SK-N-SH (cell line): Measurements from ENCODE around the gene FAT2. TPM values are rescaled to one million over a fixed set of nuclear protein-coding genes. Genes with fewer than 3 reads are reported as not detected.

Experiments used
- CTCF ChIA-PET: fragments of 300-600, 350-600 bp; formaldehyde crosslinking; extraction: SDS; loops from one replicate; lab custom pipeline; 2021; lab: Yijun Ruan, JAX
- POLR2A ChIA-PET: fragments of 350-600 bp; sonication (Branson Sonifier 250); formaldehyde crosslinking; extraction: SDS; loops from one replicate; lab custom pipeline; 2020; ENCODE audit warnings: antibody characterized with exemption, inconsistent platforms; lab: Yijun Ruan, JAX
- DNase-seq: peaks from one replicate; pipeline ENCODE4 v3.0.0; 2012
- H2AFZ ChIP-seq: fragments of 200-600 bp; sonication (generic); 2 replicates; pipeline ENCODE4 v1.8.1; 2016; ENCODE audit warnings: antibody characterized with exemption, mild to moderate bottlenecking, low read depth
- H3F3A ChIP-seq: fragments of 200-600 bp; sonication (generic); replicated peaks from 2 replicates; pipeline ENCODE3; 2016; ENCODE audit warnings: antibody characterized with exemption, mild to moderate bottlenecking; ENCODE audit not compliant: insufficient read depth
- H3K27ac ChIP-seq, 2 experiments: fragments of 200-500 bp in 1 of 2; fragments of 200-600 bp in 1 of 2; sonication (Bioruptor generic) in 1 of 2; sonication (generic), shearing (Covaris generic) in 1 of 2; 2 replicates each; pipeline versions ENCODE4 v1.5.1 to v1.6.1; 2014 to 2016; ENCODE audit warnings: low read depth in 2 of 2, inconsistent platforms in 1 of 2, low read length in 1 of 2, mild to moderate bottlenecking in 1 of 2, mixed read lengths in 1 of 2
- H3K27me3 ChIP-seq: fragments of 200-600 bp; sonication (generic), shearing (Covaris generic); 2 replicates; pipeline ENCODE4 v1.6.1; 2016; ENCODE audit warnings: mixed run types; ENCODE audit not compliant: insufficient read depth
- H3K36me3 ChIP-seq, 2 experiments: fragments of 200-500 bp in 1 of 2; fragments of 200-600 bp in 1 of 2; sonication (Bioruptor generic) in 1 of 2; sonication (generic) in 1 of 2; replicated peaks in 1 of 2; 2 replicates each; pipeline versions ENCODE3 to v1.5.1; 2014 to 2016; ENCODE audit warnings: low read length in 1 of 2, mild to moderate bottlenecking in 1 of 2; ENCODE audit not compliant: insufficient read depth in 2 of 2, control insufficient read depth in 1 of 2
- H3K4me1 ChIP-seq, 2 experiments: fragments of 200-500 bp in 1 of 2; fragments of 200-600 bp in 1 of 2; sonication (Bioruptor generic) in 1 of 2; sonication (generic), shearing (Covaris generic) in 1 of 2; 2 replicates each; pipeline versions ENCODE4 v1.5.1 to v1.6.1; 2014 to 2016; ENCODE audit warnings: low read depth in 1 of 2, low read length in 1 of 2, mixed run types in 1 of 2; ENCODE audit not compliant: insufficient read depth in 2 of 2, control insufficient read depth in 1 of 2
- H3K4me2 ChIP-seq: fragments of 200-600 bp; sonication (generic), shearing (Covaris generic); 2 replicates; pipeline ENCODE4 v1.6.1; 2017; ENCODE audit warnings: mixed run types
- H3K4me3 ChIP-seq, 2 experiments: fragments of 200-500 bp in 1 of 2; fragments of 200-600 bp in 1 of 2; sonication (Bioruptor generic) in 1 of 2; sonication (generic), shearing (Covaris generic) in 1 of 2; 2 replicates each; pipeline versions ENCODE4 v1.5.1 to v1.8.1; 2014 to 2016; ENCODE audit warnings: low read depth in 2 of 2, inconsistent platforms in 1 of 2, low read length in 1 of 2, mild to moderate bottlenecking in 1 of 2, mixed read lengths in 1 of 2, moderate library complexity in 1 of 2
- H3K79me2 ChIP-seq: fragments of 200-600 bp; sonication (generic); 2 replicates; pipeline ENCODE4 v1.8.1; 2017; ENCODE audit warnings: mild to moderate bottlenecking; ENCODE audit not compliant: insufficient read depth
- H3K9ac ChIP-seq: fragments of 200-600 bp; sonication (generic); 2 replicates; pipeline ENCODE4 v1.6.1; 2017; ENCODE audit warnings: mixed run types
- H3K9me2 ChIP-seq: fragments of 200-600 bp; sonication (generic); 2 replicates; pipeline ENCODE4 v1.6.1; 2017; ENCODE audit warnings: mixed run types
- H3K9me3 ChIP-seq: fragments of 200-600 bp; sonication (generic); 2 replicates; pipeline ENCODE4 v1.6.1; 2017; ENCODE audit warnings: mixed run types, mild to moderate bottlenecking, moderate library complexity
- H4K20me1 ChIP-seq: fragments of 200-600 bp; sonication (generic); 2 replicates; pipeline ENCODE4 v1.6.1; 2017; ENCODE audit warnings: mild to moderate bottlenecking, mixed run types; ENCODE audit not compliant: insufficient read depth
- CHD2 ChIP-seq: fragments of 150-350 bp; IDR thresholded peaks from 2 replicates; pipeline ENCODE4 v1.6.1; 2018; ENCODE audit warnings: low read length; ENCODE audit not compliant: partially characterized antibody
- EP300 ChIP-seq, 2 experiments: IDR thresholded peaks; 2 replicates each; pipeline versions ENCODE4 v1.4.0 to v1.6.1; 2012; ENCODE audit warnings: borderline replicate concordance in 1 of 2, low read depth in 1 of 2, low read length in 1 of 2
- EZH2phosphoT487 ChIP-seq: fragments of 200-600 bp; sonication (generic); IDR thresholded peaks from 2 replicates; pipeline ENCODE4 v1.6.1; 2017; ENCODE audit warnings: low read depth, mixed run types, mild to moderate bottlenecking, antibody characterized with exemption, moderate library complexity, borderline replicate concordance
- FOSL2 ChIP-seq: IDR thresholded peaks from 2 replicates; pipeline ENCODE4 v1.4.0; 2012; ENCODE audit warnings: low read depth, mild to moderate bottlenecking, moderate library complexity, borderline replicate concordance
- GABPA ChIP-seq: IDR thresholded peaks from 2 replicates; pipeline ENCODE4 v1.4.0; 2012; ENCODE audit warnings: low read depth, mild to moderate bottlenecking
- JUND ChIP-seq: IDR thresholded peaks from 2 replicates; pipeline ENCODE4 v1.4.0; 2012
- MEF2A ChIP-seq: IDR thresholded peaks from 2 replicates; pipeline ENCODE4 v1.4.0; 2012; ENCODE audit warnings: low read depth, borderline replicate concordance
- MXI1 ChIP-seq: IDR thresholded peaks from 2 replicates; pipeline ENCODE4 v1.6.1; 2012; ENCODE audit warnings: mild to moderate bottlenecking, low read depth, low read length, improper control_type of control experiment
- NFIC ChIP-seq: IDR thresholded peaks from 2 replicates; pipeline ENCODE4 v1.4.0; 2012; ENCODE audit warnings: borderline replicate concordance
- POLR2AphosphoS5 ChIP-seq: IDR thresholded peaks from 2 replicates; pipeline ENCODE4 v1.6.1; 2012; ENCODE audit warnings: low read depth, low read length
- RCOR1 ChIP-seq: fragments of 150-350 bp; IDR thresholded peaks from 2 replicates; pipeline ENCODE4 v1.6.1; 2017; ENCODE audit warnings: antibody characterized with exemption, low read length
- RFX5 ChIP-seq: IDR thresholded peaks from 2 replicates; pipeline ENCODE4 v1.6.1; 2012; ENCODE audit warnings: mild to moderate bottlenecking, improper control_type of control experiment, low read length
- RXRA ChIP-seq: IDR thresholded peaks from 2 replicates; pipeline ENCODE4 v1.4.0; 2012; ENCODE audit warnings: low read depth, mild to moderate bottlenecking, borderline replicate concordance
- SIN3A ChIP-seq: IDR thresholded peaks from 2 replicates; pipeline ENCODE4 v1.6.1; 2012; ENCODE audit warnings: low read depth, mild to moderate bottlenecking, low read length, moderate library complexity, borderline replicate concordance
- SMC3 ChIP-seq: IDR thresholded peaks from 2 replicates; pipeline ENCODE4 v1.6.1; 2012; ENCODE audit warnings: low read depth, low read length, improper control_type of control experiment
- TAF1 ChIP-seq: IDR thresholded peaks from 2 replicates; pipeline ENCODE4 v1.6.1; 2012; ENCODE audit warnings: low read depth, mild to moderate bottlenecking, low read length, moderate library complexity, borderline replicate concordance
- TEAD4 ChIP-seq: IDR thresholded peaks from 2 replicates; pipeline ENCODE4 v1.4.0; 2012; ENCODE audit warnings: mild to moderate bottlenecking, borderline replicate concordance; ENCODE audit not compliant: insufficient read depth
- YY1 ChIP-seq: IDR thresholded peaks from 2 replicates; pipeline ENCODE4 v1.4.0; 2012; ENCODE audit warnings: low read depth, mild to moderate bottlenecking
- WGBS: methylation state at CpG from one replicate; pipeline ENCODE4 v1.1.6; 2017; ENCODE audit warnings: low lambda C conversion rate; 5-methylcytosine and 5-hydroxymethylcytosine counted together
- polyA plus RNA-seq, 3 experiments: library from polyadenylated mRNA; depleted of rRNA; stranded (reverse); fragments of >200 nt; gene quantifications; 2 replicates each; pipeline ENCODE4 v1.2.3, GENCODE V29; 2012
- TF ChIP-seq, protein P1 (sequence below): fragments of 150-350 bp; IDR thresholded peaks from 2 replicates; pipeline ENCODE4 v1.6.1; 2016; ENCODE audit warnings: mild to moderate bottlenecking, low read depth, low read length
- TF ChIP-seq, protein P2 (sequence below): IDR thresholded peaks from 2 replicates; pipeline ENCODE4 v1.4.0; 2012; ENCODE audit warnings: low read depth
- TF ChIP-seq, protein P3 (sequence below): fragments of 200-600 bp; sonication (generic); IDR thresholded peaks from 2 replicates; pipeline ENCODE4 v1.6.1; 2017; ENCODE audit warnings: antibody characterized with exemption, mild to moderate bottlenecking, moderate library complexity

FAT2 gene
- polyA plus RNA-seq, 1 of the 3 experiments (the other 2 are of a cell fraction) = not detected

DNA sequence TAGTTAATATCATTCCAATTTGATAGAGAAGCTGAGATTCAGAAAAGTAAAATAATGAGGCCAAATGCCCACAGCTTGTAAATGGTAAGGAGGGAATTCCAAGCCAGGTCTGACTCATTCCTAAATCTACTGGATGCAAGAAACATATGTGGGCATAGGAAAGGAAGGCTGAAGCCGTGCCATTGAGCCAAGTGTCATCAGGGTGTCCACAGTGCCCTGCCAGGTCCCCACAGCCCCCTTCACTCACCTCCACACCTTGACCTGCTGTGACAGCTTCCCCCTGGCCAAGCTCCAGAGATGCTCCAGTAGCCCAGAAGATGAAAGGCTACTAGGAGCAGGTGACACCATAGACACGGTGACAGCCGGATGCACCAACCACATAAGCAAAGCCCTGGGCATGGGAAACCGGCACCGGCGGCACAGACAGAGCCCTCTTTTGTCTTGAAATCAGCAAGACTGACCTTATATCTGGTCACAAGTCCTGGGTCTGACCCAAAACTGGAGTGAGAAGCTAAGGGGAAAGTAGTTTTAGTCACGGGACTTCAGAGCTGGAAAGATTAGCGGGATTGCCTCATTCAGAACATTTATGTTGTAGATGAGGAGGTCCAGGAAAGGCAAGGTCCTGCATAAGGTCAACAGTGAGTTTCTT lies 20.1 kb upstream of the FAT2 start:
- DNase-seq = no peak
- H3K9ac ChIP-seq = no peak overlapping the region
- no peak overlapping the region for H3K4me2 ChIP-seq
- WGBS = 79% methylated on average over 7 of the region's 8 CpGs
- no peaks in the 10 kb centered on the region for H4K20me1 ChIP-seq
- no peak overlapping the region for H3K4me3 ChIP-seq
- H3K36me3 ChIP-seq = no peaks in the 10 kb centered on the region
- H3F3A ChIP-seq = no peaks in the 10 kb centered on the region
- ChIA-PET POLR2A (no interaction called here), CTCF (interaction anchor here (0.7 to 1.2 kb wide), 4 partner anchors 10 to 157 kb away, joined by 3 to 5 read pairs (median 3); no protein-coding TSS in a partner anchor)
- no peaks in the 10 kb centered on the region for H3K79me2 ChIP-seq
- no peaks in the 10 kb centered on the region for H3K9me3 ChIP-seq
- no peak overlapping the region for H2AFZ ChIP-seq
- no peaks in the 10 kb centered on the region for H3K27me3 ChIP-seq
- H3K4me1 ChIP-seq = no peaks in the 10 kb centered on the region
- no peak overlapping the region for H3K27ac ChIP-seq
- TF ChIP-seq JUND (no peak), RXRA (no peak), EZH2phosphoT487 (no peak)
- H3K9me2 ChIP-seq = no peaks in the 10 kb centered on the region

DNA sequence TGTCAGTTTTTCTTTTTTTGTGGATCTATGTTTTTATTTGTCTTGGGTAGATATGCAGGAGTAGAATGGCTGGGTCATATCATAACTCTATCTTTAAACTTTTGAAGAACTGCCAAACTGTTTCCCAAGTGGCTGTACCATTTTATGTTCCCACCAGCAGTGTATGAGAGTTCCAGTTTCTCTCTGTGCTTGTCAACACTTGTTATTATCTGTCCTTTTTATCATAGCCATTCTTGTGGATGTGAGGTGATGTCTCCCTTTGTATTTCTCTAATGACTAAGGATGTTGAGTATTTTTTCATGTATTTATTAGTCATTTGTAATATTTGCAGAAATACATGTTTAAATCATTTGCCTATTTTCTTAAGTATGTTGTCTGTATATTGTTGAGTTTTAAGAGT lies 17.4 kb upstream of the FAT2 start:
- no peak for DNase-seq
- no peak overlapping the region for H3K9ac ChIP-seq
- H4K20me1 ChIP-seq = no peaks in the 10 kb centered on the region
- H3F3A ChIP-seq = no peaks in the 10 kb centered on the region
- no peak overlapping the region for H3K27ac ChIP-seq
- H3K4me3 ChIP-seq = no peak overlapping the region
- no peaks in the 10 kb centered on the region for H3K4me1 ChIP-seq
- H3K9me3 ChIP-seq = no peaks in the 10 kb centered on the region
- no peak for TF ChIP-seq SIN3A
- no peak for TF ChIP-seq TEAD4
- no peak for TF ChIP-seq RFX5
- TF ChIP-seq, protein P1, sequence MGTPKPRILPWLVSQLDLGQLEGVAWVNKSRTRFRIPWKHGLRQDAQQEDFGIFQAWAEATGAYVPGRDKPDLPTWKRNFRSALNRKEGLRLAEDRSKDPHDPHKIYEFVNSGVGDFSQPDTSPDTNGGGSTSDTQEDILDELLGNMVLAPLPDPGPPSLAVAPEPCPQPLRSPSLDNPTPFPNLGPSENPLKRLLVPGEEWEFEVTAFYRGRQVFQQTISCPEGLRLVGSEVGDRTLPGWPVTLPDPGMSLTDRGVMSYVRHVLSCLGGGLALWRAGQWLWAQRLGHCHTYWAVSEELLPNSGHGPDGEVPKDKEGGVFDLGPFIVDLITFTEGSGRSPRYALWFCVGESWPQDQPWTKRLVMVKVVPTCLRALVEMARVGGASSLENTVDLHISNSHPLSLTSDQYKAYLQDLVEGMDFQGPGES = no peak
- TF ChIP-seq, protein P2, sequence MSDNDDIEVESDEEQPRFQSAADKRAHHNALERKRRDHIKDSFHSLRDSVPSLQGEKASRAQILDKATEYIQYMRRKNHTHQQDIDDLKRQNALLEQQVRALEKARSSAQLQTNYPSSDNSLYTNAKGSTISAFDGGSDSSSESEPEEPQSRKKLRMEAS = no peak
- TF ChIP-seq SMC3 = no peak
- TF ChIP-seq YY1 = no peak
- TF ChIP-seq EP300 (IDR thresholded peaks at IDR 0.05; ENCODE audit: borderline replicate concordance in 1 of 2, low read depth in 1 of 2, low read length in 1 of 2) = no peak
- no peak for TF ChIP-seq FOSL2
- TF ChIP-seq TAF1 = no peak
- TF ChIP-seq, protein P3, sequence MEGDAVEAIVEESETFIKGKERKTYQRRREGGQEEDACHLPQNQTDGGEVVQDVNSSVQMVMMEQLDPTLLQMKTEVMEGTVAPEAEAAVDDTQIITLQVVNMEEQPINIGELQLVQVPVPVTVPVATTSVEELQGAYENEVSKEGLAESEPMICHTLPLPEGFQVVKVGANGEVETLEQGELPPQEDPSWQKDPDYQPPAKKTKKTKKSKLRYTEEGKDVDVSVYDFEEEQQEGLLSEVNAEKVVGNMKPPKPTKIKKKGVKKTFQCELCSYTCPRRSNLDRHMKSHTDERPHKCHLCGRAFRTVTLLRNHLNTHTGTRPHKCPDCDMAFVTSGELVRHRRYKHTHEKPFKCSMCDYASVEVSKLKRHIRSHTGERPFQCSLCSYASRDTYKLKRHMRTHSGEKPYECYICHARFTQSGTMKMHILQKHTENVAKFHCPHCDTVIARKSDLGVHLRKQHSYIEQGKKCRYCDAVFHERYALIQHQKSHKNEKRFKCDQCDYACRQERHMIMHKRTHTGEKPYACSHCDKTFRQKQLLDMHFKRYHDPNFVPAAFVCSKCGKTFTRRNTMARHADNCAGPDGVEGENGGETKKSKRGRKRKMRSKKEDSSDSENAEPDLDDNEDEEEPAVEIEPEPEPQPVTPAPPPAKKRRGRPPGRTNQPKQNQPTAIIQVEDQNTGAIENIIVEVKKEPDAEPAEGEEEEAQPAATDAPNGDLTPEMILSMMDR = no peak
- no peak for TF ChIP-seq GABPA
- no peak for TF ChIP-seq RCOR1
- TF ChIP-seq MXI1 = no peak
- TF ChIP-seq MEF2A = no peak
- no peak for TF ChIP-seq NFIC
- TF ChIP-seq CHD2 = no peak
- TF ChIP-seq RXRA = no peak
- no peak for TF ChIP-seq POLR2AphosphoS5
- no peak overlapping the region for H2AFZ ChIP-seq
- H3K79me2 ChIP-seq = no peaks in the 10 kb centered on the region
- no peaks in the 10 kb centered on the region for H3K36me3 ChIP-seq
- no peak overlapping the region for H3K4me2 ChIP-seq
- CTCF ChIA-PET = interaction anchor here (1.4 kb wide), 1 partner anchor 85 kb away, joined by 3 read pairs; no protein-coding TSS in a partner anchor
- H3K27me3 ChIP-seq = no peaks in the 10 kb centered on the region
- no peaks in the 10 kb centered on the region for H3K9me2 ChIP-seq
- POLR2A ChIA-PET = interaction anchor here (0.6 kb wide), 1 partner anchor 17 kb away, joined by 3 read pairs; no protein-coding TSS in a partner anchor
